HFF-Myc (cell line): ENCODE data around the gene TRMT2A.

Experiments used
- DNase-seq: peaks from one replicate; pipeline ENCODE4 v3.0.0-alpha.2; 2011; ENCODE audit warnings: low read depth; ENCODE audit errors: extremely low read depth
- H3K4me3 ChIP-seq: replicated peaks from 2 replicates; pipeline ENCODE4 v1.5.1; 2011; ENCODE audit warnings: low read depth, mild to moderate bottlenecking, control low read depth, low read length
- TF ChIP-seq, protein P1 (sequence below): IDR thresholded peaks from 2 replicates; pipeline ENCODE4 v1.5.1; 2012; ENCODE audit warnings: mild to moderate bottlenecking, low read depth, low read length, control low read depth; ENCODE audit errors: missing control alignments

Gene TRMT2A

DNA sequence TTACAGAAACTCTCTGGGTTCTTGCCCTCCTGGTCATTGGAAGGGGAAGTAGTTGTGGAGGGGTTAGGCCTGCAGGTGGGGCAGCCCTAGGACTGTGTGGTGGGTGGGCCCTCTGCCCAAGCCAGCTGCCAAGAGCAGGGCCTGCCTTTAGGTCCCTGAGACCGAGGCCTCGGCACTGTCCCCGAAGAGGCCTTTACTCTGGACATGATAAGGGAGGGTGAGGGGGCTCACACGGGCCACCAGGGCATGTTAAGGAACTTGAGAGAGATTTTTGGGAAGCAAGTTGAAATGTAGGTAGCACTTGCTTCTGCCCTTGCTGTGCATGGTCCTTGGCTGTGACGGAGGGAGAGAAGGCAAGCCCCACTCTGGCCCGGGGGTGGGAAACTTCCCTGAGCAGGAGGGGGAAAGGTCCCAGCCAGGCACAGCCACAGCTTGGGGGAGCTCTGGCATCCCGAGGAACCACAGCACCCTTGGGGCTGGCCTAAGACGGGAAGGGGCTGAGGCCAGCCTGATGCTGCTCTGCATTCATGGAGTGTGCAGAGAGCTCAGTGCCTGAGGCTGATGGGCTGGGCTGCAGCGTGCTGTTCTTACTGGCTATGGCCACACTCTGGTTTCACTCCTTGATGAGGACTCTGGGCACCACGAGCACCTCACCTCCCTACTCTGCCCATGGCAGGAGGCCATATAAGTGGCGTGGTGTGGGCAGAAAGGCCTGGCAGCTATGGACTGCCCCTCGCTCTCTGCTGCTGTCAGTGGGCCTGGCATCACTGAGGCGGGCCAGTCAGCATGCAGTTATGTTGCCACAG, 8.9 kb downstream of the TRMT2A start:
- DNase-seq: no peak
- no peak overlapping the region for H3K4me3 ChIP-seq
- TF ChIP-seq, protein P1, sequence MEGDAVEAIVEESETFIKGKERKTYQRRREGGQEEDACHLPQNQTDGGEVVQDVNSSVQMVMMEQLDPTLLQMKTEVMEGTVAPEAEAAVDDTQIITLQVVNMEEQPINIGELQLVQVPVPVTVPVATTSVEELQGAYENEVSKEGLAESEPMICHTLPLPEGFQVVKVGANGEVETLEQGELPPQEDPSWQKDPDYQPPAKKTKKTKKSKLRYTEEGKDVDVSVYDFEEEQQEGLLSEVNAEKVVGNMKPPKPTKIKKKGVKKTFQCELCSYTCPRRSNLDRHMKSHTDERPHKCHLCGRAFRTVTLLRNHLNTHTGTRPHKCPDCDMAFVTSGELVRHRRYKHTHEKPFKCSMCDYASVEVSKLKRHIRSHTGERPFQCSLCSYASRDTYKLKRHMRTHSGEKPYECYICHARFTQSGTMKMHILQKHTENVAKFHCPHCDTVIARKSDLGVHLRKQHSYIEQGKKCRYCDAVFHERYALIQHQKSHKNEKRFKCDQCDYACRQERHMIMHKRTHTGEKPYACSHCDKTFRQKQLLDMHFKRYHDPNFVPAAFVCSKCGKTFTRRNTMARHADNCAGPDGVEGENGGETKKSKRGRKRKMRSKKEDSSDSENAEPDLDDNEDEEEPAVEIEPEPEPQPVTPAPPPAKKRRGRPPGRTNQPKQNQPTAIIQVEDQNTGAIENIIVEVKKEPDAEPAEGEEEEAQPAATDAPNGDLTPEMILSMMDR: no peak

DNA sequence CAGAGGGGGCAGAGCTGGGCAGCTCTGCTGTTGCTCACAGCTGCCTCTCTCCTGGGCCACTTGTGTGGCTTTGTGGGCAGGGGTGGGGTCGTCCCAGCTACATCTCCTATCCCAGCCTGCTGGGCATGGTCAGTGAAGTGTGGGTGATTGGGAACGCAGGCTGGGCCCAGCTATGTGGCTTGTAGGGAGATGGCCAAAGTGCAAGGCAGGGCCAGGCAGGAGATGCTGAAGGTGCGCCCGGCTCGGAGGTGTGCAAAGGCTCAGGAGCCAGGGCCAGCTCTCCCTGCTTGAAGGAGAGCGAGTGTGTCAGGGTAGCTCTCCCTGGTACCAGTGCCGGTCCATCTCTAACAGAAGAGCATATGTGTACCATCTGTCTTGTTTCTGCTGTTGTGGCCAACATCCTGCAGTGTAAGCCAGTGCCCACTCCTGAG, 9.5 kb downstream of the TRMT2A start:
- TF ChIP-seq, protein P1: no peak
- no peak overlapping the region for H3K4me3 ChIP-seq
- no peak for DNase-seq

DNA sequence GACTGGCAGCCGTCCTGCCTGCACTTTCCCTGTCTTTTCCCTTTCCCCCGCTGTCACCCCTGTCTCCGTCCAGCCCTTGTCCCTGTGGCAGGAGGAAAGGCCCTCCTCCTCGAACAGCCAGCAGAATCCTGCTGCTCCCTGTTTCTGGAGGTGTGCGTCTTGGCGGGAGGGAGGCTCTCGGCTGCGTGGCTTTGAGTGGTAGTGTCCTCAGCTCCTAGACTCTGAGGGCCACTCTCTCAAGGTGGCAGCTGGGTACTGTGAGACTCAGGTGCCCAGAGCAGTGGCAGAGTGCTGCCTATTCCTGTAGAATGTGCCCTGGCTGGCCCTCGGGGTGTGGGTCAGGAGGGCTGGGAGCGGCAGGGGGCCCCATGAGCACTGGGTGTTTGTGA, 10.2 kb downstream of the TRMT2A start:
- H3K4me3 ChIP-seq: no peak overlapping the region
- no peak for DNase-seq
- TF ChIP-seq, protein P1: no peak

DNA sequence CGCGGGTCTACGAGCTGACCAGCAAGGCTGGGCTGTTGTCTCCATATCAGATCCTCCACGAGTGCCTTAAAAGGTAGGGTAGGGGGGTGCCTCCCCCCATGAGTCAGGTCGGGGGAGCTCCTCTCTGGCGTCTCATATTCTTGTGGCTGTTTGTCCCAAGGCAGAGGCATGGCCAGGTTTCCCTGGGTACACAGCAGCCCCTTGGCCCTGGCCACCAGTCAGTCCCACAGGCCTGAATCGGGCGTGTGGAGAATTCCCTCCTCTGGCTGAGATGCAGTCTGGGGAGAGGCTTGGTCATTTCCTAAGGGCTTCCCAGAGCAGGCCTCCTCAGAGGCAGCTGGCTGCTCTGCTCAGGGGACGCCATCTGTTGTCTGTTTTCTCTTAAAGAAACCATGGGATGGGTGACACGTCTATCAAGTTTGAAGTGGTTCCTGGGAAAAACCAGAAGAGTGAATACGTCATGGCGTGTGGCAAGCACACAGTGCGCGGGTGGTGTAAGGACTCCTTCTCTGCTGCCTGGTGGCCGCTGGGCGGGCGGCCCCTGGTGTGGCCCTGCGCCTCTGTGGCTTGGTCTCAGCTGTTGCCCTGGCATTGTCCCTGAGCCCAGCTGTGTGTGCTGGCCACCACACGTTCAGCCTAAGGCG, 10.7 kb downstream of the TRMT2A start:
- TF ChIP-seq, protein P1: no peak
- H3K4me3 ChIP-seq: no peak overlapping the region
- no peak for DNase-seq

DNA sequence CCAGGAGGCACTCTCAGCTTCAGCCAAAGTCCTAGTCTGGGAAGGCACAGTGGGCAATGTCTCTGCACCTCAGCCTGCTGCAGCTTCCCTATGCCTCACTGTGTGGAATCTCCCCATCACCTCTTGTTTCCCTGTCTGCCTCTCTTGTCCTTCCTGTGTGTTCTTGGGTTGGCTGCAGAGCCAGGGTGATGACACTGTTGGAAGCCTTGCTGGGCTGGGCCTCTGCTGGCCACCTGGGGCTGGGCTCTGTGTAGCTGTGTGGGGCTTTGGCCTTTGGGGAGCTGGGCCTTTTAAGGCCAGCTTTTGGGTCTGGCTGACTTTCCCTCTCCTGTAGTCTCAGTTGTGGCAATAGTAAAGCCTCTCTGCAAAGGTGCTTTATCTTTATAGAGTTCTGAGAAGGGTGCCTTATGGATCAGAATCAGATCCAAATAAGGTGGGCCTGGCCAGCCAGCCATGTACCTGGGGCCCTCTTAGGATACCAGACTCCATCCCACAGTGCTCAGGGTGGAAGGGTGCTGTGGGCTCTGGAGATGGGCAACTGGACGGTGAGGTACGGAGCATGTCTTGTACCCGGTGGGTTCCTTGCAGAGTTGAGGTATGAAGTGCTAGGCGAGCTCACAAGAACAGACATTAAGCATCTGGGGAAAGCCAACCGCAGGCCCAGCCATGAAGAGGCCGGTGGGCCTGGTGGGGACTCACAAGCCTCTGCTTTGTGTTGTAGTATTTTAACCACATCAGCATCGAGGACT, 11.4 kb downstream of the TRMT2A start:
- no peak for DNase-seq
- TF ChIP-seq, protein P1: no peak

DNA sequence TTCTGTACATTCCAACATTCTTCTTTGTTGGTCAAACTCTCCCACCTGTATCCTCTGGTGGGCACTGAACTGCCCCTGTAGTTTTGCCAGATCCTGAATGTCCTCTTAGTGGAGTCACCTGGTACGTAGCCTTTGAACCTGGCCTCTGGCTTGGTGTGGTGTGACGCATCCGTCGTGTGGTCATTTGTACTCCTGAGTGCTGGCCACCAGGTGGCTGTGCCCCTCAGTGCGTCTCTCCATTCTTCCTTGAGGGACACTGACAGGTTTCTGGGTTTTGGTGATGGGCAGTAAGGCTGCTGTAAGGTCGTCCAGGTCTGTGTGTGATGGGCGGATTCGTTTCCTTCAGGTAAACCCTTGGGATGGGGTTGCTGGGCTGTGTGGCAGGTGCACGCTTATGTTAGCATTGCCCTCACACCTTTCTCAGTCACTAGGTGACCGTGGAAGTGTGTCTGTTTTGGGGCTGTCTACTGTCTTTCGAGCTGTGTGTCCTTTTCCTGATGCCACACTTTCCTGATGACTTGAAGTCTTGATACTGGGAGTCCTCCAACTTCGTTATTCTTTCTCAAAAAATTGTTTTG, 14.7 kb downstream of the TRMT2A start:
- no peak for DNase-seq

More for the DNA sequence above, 11.4 kb downstream of the TRMT2A start:
- no peak overlapping the region for H3K4me3 ChIP-seq

More for the DNA sequence above, 14.7 kb downstream of the TRMT2A start:
- TF ChIP-seq, protein P1: no peak
- H3K4me3 ChIP-seq: no peak overlapping the region
